ENCODE results near the gene PAQR9.

GRCh38 chr3:142981108-142981507 is 17.6 kb upstream of the PAQR9 start:
- TF ChIP-seq CTCF (IDR thresholded peaks at IDR 0.05) (no peak), POLR2A (IDR thresholded peaks at IDR 0.05) (no peak)
